DMS153 (cell line): ENCODE results near the gene JAG1.
A peak's percentile ranks its signal among the peaks of the same experiment; 100 is the strongest.

Experiments used
- DNase-seq: peaks from one replicate; lab custom pipeline; 2025; lab: John Stamatoyannopoulos, UW

Gene JAG1

DNA sequence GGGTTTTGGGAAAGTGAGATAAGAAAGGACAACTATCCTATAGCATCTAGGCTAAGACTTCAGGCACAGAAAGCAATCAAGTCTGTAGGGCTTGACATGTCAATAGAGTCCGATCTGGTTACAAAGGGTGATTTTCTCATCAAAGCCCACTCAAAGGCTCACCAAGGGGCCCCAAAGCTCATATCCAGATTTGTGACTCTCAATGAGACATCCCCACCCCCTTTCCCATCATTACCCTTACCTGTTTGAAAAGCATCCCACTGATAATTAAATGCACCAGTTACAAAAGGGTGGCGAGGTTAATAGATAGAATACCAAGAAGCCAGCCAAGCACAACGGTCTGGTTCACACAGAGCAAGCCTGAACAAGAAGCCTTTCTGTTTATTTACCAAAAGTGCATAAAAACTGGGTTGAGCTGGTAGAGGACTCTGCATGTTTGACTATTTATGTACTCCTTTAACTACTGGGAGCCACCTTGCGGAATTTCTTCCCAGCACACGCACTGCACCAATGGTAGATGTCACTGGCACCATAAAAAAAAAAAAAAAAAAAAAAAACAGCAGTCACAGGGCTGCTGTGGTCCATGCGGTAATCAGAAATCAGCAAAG is 6.1 kb downstream of the JAG1 start:
- DNase-seq = peak; percentile 61

DNA sequence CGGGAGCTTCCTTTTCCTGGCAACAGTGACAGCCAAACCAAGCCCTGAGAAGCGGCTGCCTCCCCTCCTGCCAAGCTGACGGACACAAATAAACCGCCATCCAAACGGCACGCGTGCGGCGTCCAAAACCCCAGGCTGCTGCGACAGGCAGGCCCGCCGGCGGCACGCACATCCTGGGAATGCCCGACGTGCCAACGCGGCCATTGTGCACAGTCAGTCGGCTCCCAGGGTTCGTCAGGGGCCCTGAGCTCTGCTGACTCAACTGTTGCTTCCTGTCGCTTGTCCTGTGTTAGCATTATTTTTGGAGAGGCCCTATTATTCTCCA is 6.8 kb downstream of the JAG1 start:
- peak; percentile 67 for DNase-seq

- no peak for DNase-seq
These were observed 7.3 kb downstream of the JAG1 start for GRCh38 chr20:10666221-10667076.

DNA sequence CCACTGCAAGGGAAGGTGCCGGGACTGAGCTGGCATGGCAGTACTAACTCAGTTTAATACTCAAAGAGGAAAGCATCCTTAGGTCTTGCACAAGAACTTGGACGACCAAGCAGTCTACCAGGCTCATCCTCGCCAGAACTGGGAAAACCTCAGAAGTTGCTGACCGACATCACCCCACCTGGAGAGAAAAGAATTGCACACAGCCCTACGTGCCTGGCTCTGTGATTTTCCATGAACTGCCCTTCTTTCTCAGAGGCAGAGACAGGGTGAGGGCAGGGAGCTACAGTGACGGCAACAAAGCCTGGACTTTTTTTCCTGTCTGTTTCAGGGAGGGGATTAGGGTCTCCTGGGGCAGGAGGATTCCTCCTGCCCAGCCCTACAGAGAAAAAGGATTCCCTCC is 8.0 kb downstream of the JAG1 start:
- no peak for DNase-seq

DNA sequence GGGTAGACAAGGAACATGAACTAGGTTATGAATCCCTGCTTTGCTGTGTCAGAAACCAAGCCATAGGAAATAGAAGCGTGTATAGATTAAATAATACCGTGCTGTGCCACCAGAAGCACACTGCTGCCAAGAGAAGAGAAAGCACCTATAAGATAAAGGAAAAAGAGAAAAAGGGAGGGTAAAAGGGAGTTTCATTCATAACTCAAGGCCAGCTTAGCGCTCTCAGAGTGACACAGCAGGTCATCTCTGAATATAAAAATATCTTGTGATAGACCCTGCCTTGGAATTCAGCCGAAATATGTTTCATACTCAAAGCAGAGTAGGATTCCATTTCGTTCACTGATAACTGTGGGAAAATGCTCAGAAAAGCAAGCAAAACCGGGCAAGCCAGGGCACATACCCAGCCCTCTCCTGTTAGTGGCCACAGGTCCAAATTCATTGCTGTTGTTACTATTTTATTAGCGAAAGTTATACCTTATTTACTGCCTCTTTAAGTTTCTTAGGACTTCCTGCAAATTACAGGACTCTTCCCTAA is 8.7 kb downstream of the JAG1 start:
- no peak for DNase-seq

GRCh38 chr20:10663756-10664155 is 10.0 kb downstream of the JAG1 start:
- no peak for DNase-seq

- DNase-seq = no peak
These were observed 10.9 kb downstream of the JAG1 start for GRCh38 chr20:10662661-10663458.

- DNase-seq = no peak
These were observed 11.6 kb downstream of the JAG1 start for GRCh38 chr20:10662151-10662550.

GRCh38 chr20:10661261-10661660 is 12.5 kb downstream of the JAG1 start:
- no peak for DNase-seq

DNA sequence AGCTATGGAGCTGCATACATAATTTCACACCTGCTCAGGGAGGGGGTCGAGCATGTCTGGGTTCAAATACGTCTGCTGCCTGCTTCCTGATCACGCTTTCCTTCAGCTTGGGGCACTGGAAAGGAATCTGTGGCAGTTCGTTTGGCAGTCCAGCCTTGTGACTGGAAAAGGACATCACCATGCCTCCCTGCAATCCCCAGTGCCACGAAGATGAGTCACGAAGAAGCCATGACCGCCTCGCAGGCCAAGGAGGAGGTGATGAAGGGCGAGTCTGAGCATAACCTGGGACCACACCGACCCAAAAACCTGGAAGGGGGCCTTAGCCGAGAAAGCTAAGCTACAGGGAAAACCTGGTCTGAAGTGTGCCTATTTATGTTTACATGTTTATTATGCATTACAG is 13.1 kb downstream of the JAG1 start:
- no peak for DNase-seq

DNA sequence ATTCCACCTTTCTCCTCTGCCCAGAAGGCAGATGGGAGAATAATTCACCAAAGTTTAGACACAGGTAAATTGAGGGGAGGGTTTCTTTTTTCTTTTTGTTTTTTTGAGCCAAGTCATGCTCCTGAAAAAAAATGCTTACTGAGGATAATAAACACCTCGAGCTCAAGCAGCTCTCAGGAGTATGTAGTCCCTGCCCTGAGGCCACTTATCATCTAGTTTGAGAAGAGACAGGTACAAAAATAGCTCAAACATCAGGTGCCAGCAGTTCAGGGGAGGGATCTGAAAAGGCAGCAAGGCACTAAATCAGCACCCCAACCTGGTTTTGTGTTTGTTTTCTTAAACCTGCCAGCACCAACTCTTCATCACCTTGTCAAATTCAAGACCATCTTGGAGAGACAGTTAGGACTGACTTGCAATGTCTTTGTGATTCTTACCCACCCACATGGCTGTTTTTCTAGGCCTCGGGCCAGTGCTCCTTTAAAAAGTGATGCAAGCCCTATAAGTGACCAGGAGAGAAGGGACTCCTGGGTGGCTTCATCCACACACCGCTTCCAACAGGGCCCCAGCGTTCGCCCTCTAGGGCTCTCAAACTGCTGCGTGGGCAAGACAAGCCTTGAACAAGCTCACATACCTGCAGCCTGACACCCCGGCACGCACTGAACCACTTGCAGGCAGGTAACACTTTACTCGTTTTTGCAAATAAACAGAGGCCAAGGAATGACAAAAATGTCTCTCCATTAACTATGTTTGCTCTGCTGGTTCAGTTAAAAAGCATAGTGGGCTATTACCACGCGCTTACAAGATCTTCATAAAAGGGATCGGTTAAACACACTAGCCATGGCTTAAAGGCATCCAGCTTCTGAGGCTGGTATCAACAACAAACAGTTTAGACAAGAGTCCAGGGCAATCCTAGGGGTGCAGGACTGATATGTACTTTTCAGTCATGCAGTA is 13.9 kb downstream of the JAG1 start:
- DNase-seq = no peak

DNA sequence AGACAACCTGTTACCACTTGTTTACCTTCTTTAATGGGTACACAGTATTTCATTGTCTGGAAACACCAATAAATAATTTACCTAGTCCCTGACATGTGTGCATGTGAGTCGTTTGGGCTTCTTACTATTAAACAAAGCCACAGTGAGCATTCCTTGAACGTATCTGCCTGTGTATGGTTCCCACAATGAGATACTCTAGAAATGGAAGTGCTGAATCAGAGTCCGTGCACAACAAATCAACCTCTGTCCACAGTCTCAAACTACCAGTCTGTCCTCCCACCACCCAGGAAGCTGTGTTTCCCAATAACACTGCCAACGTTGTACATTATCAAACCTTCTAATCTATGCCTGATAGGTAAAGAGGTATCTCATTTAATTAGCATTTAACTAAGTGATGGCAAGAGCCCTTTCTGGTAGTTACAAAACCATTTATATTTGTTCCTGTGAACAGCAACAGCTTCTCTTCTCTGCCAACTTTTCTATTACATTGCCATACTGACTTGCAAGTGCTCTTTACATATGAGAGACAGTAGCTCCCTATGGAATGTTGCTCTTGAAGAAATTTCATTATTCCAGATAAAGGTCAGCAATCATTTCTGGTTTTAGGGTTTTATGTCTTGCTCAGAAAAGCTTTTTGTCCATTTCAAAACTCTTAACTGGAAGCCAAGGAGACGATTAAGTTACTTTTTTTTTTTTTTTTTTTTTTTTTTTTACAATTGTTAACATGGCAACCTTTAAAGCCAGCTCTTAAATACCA is 14.7 kb downstream of the JAG1 start:
- DNase-seq = no peak

GRCh38 chr20:10658051-10658823 is 15.6 kb downstream of the JAG1 start:
- DNase-seq = no peak

DNA sequence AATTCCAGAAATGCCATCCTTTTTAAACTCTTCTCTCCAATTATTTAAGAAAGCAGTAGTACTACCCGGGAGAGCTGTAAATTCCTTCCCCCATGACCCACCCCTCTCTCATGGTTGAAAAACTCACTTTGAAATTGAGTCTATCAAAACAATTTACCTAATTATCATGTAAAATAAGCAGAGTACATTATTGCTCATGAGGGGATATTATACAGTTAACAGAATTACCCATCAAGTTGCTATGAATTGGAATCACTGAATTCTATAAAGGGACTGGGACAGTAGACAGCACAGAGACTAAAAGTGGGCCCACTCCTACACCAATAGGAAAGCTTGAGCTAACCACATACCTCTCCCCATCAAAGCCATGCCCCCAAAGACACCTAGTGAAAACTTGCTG is 16.3 kb downstream of the JAG1 start:
- DNase-seq = no peak

DNA sequence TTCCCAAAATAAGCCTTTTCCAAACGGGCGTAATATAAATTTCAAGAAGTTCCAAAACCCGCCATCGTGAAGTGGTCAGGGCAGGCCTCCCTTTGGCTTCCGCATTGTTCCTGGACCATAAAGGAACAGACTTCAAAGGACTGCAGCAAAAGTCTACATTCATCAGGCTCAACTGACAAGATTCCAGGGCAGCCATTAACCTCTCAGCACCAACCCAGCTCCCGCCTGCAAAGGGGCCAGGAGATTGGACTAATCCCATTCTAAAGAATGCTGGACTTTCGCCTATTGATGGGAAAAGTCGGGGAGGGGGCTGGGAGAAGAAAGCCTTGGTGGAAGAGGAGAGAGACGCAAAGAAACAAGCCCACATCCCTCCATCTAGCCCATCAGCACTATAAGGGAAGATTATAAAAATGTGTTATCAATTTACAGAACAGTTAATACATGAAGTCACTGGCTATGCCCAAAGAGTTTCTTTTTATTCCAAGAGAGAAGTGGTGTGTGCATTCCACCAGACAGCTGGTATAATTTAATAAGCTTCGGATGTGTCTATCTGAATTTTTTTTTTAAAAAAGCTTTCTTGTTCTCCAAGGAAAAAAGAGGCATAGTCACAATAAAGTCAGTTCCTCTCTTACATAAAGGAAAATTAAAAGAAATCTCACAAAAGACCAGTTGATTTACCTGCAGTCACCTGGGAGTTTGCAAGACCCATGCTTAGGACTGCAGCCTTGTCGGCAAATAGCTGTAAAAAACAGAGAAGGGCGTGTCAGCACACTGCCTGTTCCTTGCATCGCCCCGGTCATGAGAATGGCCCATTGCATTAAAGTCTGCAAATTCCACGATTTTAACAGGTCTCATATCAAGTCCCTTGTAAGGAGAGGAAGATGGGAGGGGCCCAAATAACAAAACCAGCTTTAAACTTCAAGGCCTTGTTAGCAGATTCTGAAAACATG is 17.8 kb downstream of the JAG1 start:
- no peak for DNase-seq

DNA sequence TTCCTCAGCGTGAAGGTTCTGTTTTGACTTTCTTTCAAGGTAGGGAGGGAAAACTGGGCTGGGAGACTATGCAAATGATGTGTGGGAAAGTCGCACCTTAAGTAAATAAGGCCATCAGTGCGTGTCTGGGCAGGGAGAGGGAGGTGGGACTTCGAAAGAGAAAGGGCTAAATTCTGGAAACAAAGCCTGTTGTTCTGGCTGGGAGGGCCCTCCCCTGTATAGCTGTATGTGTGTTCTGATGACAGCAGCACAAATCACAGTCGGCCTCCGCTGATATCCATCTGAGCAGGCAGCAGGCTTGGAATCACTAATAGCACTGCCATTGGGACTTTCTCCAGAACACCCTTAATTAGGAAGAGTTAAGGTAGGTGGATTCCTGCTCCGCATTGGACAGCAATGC is 19.2 kb downstream of the JAG1 start:
- DNase-seq = no peak

- DNase-seq = no peak
These were observed 19.6 kb downstream of the JAG1 start for GRCh38 chr20:10654250-10654610.

GRCh38 chr20:10653599-10654249 is 20.1 kb downstream of the JAG1 start:
- DNase-seq = no peak
